Stimulated activated CD4-positive, alpha-beta T cell treated with anti-CD3 and anti-CD28 coated beads, Interleukin-1b, Interleukin-23, amount 100 ng/mL, for 1 hour (primary cell): ENCODE measurements around the gene LPAR2.
A peak's percentile ranks its signal among the peaks of the same experiment; 100 is the strongest.

Source experiments
- DNase-seq, 2 donors: peaks; one replicate each; pipeline ENCODE4 v3.0.0-alpha.2; 2020; ENCODE audit warnings: low read depth in 2 of 2

The LPAR2 gene

DNA sequence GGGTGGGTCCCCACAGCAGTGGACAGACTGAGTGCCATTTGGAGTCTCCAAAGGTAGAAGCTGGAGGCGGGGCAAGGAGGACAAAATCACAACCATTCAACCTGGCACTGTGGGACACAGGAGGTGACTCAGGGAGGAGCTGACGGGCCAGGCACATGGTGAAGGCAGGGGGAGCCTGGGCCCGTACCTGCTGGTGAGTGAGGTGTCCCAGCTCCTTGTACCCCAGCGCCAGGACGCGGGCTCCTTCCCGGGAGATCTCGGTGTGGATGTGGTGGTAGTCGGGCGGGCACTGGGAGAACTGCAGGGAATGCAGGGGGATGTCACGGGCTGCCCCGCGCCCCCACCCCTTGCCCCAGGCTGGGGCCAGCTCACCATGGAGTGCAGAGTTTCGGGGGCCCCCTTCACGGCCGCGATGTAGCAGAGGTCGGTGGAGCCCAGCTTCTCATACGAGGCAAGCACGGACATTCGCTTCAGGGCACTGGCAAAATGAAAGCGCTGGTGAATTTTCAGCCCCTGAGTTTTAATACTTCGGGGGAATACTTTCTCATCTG lies 25.7 kb upstream of the LPAR2 start:
- DNase-seq = no peak

DNA sequence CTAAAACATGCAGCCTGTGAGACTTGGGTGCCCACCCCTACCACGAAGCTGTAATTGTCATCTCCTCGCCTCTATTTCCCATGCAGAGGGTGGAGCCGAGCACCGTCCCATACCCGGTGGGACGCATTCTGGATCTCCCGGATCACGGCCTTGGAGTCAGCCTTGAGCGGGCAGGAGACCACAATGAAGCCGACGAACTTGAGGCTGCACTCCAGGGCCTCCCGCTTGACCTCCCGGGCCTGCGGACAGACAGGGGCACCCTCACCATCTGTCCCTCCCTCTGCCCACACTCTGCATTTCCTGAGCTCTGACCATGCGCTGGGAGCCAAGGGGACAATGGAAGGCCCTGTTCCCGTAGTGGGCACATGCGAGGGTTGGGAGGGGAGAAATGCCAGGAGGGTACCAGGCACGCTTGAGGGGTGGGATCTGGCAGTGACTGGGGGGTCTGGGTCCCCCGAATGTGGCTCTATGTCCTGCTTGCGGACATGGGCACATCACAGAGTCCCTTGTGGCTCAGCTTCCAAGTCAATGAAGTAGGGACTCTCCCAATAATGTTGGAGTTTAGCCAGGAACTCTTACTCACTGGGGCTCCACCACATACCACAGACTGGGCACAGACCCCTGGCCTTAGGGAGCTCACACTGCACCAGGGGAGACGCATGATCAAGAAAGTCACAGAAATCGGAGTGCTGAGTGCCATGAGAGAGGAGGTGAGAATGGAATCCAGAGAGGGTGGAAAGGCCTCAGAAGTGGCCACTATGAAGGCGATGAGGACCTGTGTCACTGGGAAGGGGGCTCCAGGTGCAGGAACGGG lies 24.7 kb upstream of the LPAR2 start:
- no peak for DNase-seq

DNA sequence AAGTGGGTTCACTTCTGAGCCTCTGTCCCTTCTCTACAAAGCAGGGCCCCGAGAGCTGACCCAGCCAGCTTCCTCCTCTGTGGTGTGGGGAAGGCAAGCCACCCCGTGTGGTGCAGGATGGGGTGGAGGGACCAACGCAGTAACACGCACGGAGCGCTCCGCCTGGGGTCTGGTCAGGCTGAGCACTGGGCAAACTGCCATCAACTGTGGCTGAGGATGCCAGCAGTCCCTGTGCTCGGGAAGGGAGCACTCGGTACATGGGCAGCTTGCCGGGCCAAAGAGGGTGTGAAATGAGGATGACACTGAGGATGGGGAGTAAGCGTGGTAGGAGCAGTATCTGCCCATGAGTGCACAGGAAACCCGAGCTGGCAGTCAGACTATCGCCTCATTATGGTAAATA lies 23.1 kb upstream of the LPAR2 start:
- no peak for DNase-seq

DNA sequence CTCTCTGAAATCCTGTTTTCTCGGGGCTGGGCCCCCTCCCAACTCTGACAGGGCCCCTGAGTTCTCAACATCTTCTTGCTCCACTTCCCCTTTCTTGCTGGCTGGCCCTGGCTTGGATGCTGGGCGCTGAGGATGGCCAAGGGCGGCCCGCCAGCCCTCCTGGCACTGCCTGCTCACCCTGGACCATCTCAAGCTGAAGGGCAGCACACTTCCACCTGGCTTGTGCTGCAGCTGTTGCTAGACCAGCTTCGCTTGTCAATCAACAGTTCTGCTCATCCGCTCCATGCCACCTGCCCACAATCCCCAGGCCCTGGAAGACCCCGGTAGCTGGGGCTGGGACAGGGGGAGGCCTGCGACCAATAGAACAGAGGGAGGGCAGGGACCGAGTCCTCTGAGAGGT lies 22.3 kb upstream of the LPAR2 start:
- DNase-seq = no peak

DNA sequence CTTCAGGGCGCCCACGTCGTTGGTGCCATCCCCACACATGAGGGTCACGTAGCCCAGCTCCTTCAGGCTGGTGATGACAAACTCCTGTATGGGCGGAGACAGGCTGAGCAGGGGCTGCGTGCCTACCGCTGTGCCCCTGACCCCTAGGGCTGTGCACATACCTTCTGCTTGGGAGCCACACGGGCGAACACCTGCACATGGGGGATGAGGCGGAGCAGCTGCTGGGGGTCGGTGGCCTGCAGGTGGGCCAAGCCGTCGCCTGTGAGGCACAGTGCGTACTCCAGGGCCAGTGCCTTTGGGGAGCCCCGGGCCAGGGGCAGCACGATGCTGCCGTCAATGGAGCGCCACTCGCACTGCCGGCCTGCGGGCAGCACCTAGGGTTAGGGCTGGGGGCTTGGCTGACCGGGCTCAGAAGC lies 21.6 kb upstream of the LPAR2 start:
- DNase-seq = no peak

DNA sequence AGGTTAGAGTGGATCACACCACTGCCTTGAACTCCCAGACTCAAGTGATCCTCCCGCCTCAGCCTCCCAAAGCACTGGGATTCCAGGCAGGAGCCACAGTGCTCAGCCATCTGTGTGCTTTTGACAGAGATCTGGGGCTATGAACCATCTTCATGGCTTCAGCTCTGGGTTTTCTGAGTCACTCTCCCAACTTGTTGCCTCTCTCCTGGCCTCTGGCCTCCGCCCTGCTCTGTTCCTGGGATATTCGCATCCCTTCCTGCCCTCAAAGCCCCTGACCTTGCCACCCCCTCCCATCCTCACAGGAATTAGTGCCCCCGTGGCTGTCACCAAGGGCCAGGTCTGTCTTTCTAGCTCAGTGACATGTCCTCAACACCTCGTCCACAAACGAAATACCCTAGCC lies 21.1 kb upstream of the LPAR2 start:
- DNase-seq = no peak

DNA sequence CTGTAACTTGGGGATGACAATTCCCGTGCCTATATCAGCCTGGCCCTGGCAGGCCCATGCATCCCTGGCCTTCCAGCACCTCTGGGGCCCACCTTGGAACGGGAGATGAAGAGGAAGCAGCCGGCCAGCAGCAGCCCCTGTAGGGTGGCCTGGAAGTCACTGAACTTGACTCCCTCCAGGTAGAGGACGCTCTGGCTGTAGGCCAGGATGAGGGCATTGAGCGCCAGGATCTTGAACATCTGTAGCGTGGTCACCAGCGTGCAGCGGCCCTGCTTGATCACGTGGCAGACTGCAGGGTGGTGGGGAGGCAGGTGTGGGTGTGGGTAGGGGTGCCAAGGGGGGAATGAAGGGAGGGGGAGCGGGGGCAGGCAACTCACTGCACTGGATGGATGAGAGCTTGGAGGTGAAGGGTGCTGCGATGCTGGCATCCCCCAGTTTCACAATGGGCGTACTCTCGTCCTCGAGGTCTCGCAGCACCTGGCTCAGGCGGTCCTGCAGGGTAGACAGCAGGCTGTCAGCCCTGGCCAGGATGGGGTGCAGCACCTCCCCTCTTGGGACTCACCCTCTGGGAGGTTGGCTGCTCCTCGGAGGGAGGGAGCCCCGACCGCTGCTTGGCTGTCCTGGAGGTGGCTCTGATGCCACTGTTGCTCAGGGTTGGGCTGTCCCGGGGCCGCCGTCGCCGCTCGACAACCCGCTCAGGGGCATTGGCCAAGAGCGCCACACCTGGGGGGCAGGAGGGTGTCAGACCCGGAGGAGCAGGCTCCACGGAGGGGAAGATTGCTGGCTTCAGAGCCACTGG lies 19.2 kb upstream of the LPAR2 start:
- no peak for DNase-seq

DNA sequence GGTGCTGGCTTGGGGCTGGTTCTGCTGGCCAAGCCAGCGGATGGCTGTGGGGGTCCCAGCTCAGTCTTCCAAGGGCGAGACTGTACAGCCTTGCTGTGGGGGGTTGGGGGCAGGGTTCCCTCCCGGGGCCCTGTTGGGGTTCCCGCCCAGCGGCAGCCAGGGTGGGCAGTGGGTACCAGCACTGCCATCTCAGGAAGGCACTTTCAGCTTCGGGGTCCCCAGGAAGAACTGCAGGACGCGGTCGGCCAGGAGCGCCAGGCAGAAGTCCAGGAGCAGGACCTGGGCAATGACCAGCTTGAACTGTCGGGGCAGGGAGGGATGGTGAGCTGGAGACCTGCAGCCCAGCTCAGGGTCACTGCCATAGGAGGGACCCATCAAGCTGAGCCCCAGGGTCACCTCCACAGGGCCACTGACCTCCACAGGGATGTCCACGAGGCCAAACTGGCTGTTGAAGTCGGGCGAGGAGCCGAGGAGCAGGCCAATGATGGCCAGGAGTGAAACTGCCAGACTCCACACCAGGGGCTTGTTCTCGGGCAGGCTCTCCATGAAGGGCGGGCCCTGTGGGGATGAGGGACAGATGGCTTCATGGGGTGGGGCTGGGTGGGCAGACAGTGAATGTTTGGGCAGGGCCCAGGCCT lies 17.3 kb upstream of the LPAR2 start:
- DNase-seq = no peak

DNA sequence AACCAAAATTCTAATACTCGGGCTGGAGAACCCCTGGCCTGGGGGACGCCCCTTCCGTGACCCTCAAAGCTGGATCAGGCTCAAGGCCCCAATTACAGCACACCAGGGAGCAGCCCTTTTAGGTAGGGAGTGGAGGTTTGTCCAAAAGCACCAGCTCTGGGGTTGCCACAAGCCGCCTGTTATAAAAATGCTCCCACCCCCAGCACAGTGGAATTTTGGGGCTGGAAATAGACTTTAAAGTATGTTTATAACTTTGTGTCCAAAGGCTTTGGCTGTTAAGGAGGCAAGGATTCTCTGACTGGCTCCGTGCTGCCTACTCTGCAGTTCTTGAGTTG lies 16.0 kb upstream of the LPAR2 start:
- DNase-seq = no peak

DNA sequence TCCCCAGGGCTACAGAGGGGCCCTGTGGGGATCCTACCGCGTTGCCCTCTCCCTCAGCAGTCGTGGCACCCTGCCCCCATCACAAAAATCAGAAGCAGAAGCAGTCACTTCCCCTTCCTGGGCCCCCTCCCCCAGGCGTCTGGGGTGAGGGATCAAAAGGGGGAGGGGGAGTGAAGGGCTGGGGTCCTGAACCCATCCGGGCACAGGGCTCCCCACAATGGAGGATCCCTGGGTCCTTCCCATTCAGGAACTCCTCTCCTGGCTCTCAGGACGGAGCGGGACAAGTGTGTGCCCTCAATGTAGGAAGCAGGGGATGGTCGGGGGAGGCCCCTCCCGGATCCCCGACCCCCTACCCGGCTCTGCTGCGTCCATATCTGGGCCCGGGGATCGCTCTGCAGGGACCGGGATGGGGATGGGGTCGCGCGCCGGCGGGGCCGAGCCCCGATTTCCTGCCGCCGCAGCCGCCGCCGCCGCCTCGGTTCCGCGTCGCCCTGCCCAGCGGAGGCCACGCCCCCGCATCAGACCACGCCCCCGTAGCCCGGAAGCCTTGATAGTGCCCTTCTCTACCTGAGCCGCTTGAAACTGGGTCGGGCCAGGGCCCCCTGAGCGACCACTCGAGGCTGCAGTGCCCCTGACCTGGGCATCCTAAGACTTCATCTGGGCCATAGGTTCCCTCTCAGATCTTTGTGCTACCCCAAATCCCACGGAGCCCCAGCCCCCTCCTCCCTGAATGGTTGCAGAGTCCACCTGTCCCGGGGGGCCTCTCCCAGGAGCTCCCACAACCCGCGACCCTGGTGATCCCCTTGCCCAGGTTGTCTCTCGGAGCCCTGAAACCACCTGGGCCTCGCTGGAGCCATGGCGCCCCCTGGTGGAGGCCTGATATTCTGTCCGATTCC lies 15.4 kb upstream of the LPAR2 start, which contains the start of gene GMIP:
Gene GMIP (minus strand): TSS at position 500 of the 896 bp plus-strand sequence. CDS start 128 bp downstream, at position 372.
- peak; percentile 80 to 84 for DNase-seq

DNA sequence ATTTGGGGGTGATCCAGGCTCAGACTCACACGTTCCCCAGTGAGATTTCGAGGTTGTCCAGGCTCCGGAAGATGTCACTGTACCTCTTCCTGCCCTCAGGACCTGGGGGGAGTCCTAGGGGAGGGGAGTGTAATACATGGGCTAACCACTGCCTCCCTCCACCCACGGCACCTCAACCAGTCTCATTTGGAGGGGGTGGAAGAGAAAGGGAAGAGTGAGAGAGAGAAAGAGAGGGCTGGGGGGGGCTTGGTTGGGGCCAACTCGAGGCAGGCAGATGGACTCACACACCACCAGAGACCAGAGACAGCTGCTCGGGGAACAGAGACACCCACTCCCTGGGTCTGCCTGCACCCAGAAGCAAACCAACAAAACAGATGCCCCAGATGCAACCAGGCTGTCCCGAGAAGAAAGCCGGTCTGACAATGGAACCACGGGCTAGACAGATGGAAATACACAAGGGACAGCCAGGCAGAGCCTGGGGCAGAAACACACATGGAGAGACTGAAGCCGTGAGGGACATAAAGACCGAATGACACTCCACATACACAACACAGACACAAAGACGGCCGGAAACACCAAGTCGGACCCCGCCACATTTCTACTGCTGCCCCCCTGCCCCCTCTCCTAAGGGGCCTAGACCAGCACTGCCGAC lies 14.6 kb upstream of the LPAR2 start:
- no peak for DNase-seq

DNA sequence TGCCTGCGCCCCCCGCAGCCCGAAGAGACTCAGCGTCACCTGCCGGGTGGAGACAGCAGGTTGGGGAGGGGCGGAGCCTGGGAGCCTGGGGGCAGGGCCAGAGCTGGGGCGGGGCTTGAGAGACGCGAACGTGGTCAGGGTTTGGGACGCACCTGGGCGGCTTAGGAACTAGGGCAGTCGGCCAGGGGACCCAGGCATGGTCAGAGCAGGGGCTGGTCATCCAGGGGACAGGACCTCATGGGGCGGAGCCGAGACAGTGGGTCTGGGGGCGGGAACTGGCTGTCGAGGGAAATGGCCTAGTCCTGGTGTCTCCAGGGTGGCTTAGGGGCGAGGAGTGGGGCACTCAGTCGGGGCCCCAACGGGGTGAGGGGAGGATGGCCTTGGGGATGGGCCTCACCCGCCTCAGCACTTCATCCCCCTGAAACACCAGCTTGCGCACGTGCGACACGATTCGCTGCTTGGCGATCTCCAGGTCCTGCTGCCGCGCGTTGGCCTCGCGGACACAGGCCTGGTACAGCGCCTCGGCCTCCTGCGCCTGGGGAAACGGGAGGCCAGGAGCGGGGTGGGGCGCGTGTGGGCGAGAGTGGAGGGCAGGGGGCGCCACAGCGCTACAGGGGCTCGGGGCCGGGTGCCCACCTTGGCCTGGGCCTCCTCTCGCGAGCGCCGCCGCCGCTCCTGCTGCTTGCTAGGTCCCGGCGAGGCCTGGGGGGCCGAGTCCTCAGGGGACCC lies 9.7 kb upstream of the LPAR2 start:
- no peak for DNase-seq

DNA sequence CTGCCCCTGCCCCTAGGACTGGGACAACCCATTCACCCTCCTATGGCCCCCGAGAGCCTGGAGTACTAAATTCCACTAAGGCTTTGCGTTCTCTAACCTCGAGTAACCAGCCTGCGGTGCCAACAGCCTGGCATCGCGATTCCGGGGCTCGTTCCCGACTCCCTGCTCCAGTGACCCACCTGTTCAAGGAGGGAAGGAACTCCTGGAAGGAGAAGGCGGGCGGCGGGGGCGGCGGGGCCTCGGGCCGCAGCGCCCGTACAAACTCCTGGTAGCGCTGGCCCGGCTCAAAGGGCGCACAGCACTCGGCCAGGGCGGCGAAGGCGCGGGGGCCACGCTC lies 9.1 kb upstream of the LPAR2 start:
- DNase-seq = no peak

DNA sequence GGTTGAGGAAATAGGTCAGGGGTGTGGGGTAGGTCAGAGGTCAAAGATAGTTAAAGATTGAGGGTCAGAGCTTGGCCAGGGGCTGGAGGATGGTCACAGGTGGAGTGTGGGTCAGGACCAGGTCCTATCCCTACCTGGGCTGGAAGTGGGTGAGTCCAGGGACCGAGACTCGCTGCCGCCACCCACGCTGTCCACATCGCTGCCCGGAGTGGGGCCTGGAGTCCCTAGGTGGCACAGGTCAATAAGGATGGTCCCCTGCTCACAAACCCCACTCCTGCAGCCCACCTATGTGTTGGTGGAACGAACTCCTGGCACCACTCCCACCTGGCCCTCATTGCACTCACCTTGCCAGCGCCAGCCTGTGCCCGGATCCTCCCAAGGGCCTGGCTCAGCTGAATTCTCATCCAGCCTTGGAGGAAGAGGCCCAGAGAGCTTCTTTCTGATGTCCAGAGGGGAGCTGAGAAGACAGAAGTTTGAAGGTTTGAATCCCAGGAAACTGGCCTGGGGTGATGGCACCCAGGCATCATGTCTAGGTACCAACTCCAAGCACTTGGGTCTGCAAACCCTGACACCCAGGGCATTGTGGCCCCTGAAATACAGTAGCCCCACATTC lies 8.7 kb upstream of the LPAR2 start:
- DNase-seq = no peak

DNA sequence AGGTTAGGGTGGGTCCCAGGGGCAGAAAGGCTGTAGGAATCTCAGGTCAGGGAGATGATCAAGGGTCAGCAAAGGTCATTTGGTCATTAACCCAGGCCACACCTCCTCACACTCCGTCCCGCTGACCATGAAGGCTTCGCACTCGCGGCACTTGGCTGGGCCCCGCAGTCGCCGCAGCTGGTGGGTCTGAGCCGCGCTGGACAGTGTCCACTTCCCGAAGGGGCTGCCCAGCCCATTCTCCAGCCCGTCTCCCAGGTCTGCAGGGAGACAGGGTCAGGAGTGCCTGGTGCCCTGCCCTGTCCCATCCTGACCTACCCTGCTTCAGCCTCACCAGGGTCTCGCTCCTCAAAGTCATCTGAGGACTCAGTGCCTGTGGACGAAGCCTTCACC lies 7.3 kb upstream of the LPAR2 start:
- no peak for DNase-seq

DNA sequence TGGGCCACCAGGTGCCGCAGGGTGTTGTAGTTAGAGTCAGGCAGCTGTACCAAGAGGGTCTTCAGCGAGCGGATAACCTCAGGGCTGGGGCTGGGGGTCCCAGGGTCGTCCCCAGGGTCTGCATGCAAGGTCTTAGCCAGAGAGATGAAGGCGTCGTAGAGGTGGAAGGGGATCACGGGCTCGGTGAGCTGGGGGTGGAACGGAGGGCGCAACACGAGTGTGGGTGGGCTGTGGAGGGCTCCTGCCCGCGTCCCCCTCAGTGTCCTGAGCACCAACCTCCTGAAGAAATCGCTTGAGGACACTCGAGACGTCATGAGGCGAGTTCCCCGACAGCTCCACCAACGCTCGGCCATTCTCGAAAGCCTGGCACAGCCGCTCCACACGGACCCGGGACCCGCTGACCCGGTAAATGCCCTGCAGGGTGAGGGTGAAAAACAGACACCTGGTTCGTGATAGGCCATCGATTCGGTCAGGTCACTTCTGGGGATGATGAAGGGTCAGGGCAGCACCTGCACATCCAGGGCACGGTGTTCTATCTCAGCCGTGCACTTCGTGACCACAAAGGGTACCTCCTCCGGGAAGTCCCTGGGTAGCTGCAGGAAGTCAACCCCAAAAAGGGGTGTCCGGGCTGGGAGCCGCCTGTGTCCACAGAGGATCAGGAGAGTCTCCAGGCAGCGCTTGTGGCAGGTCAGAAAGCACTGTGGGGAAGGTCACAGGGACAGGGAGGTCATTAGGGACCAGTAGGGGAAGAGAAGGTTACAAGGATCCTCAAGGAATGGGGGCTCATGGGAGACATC lies 6.7 kb upstream of the LPAR2 start:
- DNase-seq = no peak

DNA sequence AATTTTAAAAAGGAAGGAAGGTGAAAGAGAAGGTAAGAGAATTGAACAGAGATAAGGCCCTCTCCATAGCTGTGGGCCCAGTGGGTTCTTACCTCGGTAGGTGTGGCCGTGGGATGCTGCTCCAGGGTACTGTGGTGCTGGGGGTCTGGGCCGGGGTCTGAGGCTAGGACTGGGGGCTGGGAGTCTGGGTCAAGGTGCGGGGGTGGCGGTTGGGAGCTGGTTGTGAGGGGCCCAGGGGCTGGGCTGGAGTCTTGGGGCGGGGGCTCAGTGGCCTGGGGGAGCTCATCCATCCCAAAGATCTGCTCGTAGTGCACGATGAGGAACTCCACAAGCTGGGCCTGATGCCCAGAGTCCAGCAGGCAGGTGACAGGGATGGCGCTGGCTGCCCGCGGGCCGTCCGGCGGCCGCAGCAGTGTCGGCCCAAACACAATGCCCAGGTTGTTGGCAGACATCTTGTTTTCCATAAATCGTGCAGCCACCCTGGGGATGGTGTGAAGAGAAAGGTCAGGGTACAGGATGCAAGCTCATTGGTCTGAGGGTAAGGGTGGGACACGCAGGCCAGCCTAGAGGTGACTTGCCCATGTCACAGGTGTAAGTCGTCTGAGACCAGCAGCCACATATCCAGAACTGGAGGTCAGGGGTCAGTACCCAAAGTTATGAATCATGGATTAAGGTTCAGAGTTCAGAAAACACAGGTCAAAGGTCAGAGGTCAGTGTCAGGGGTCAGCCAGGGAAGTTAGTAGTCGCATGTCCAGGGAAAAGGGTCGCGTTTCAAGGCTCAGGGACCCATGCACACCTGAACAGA lies 5.9 kb upstream of the LPAR2 start:
- no peak for DNase-seq

DNA sequence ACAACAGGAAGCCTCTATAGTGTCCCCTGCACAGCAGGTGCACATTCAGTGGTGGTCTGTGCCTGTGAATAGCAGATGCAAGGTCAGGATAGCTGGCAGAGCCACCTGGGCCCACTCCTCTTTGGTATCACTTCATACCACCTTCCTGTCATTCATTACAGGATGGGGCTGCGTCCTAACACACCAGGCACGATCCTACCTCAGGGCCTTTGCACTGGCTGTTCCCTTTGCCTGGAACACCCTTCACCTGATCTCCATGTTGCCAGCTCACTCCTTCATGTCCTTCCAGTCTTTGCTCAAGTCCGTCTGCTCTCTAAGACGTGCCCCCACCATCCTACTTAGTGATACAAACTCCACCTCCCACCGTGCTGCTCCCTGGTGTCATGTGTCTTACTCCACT lies 4.6 kb upstream of the LPAR2 start:
- DNase-seq = no peak
